OCI-M2 (cell line): ENCODE measurements around the gene FOXR1.
"Not testable (repeated sequence)": the region's sequence is repeated elsewhere in the genome, so short reads cannot be mapped to it uniquely, and the experiment has no call there.

ENCODE experiments used
- DNase-seq: peaks from one replicate; lab custom pipeline; 2025; ENCODE audit not compliant: unreplicated experiment; lab: John Stamatoyannopoulos, UW

FOXR1 gene

GRCh38 chr11:118996926-118997626, 25.5 kb downstream of the FOXR1 start:
- no peak for DNase-seq

GRCh38 chr11:118997627-118998387, 26.2 kb downstream of the FOXR1 start, which contains the start of gene CENATAC:
TSS of gene CENATAC (plus strand) at chr11:118998138. CDS start at chr11:118998198, 60 bp downstream.
- DNase-seq = peak; percentile 36

GRCh38 chr11:118998388-118998717, 26.8 kb downstream of the FOXR1 start:
- DNase-seq = no peak

- DNase-seq = no peak
Observed at GRCh38 chr11:118998822-118999221, 27.3 kb downstream of the FOXR1 start.

- DNase-seq = no peak
Observed at GRCh38 chr11:119000906-119001305, 29.3 kb downstream of the FOXR1 start.

- DNase-seq = no peak
Observed at GRCh38 chr11:119006656-119007055, 35.1 kb downstream of the FOXR1 start.

- no peak for DNase-seq
Observed at GRCh38 chr11:119011476-119012053, 40.0 kb downstream of the FOXR1 start.

- DNase-seq = no peak
Observed at GRCh38 chr11:119012629-119013170, 41.1 kb downstream of the FOXR1 start.

- DNase-seq = no peak
Observed at GRCh38 chr11:119014209-119014924, 42.8 kb downstream of the FOXR1 start.

- DNase-seq = no peak
Observed at GRCh38 chr11:119015054-119015611, 43.6 kb downstream of the FOXR1 start.

- DNase-seq = no peak
Observed at GRCh38 chr11:119016216-119017009, 44.9 kb downstream of the FOXR1 start.

- DNase-seq = not testable (repeated sequence)
Observed at GRCh38 chr11:119017377-119017776, 45.8 kb downstream of the FOXR1 start.

- peak; percentile 76 for DNase-seq
Observed at GRCh38 chr11:119018074-119018938, 46.7 kb downstream of the FOXR1 start, which contains the start of the genes RPS25 and TRAPPC4. TSS of gene RPS25 (minus strand) at chr11:119018343. CDS start at chr11:119018284, 59 bp downstream. TSS of gene TRAPPC4 (plus strand) at chr11:119018766. CDS start at chr11:119018796, 30 bp downstream.

- DNase-seq = no peak
Observed at GRCh38 chr11:119019996-119020395, 48.4 kb downstream of the FOXR1 start.

- no peak for DNase-seq
Observed at GRCh38 chr11:119021631-119022030, 50.1 kb downstream of the FOXR1 start.

- DNase-seq = no peak
Observed at GRCh38 chr11:119023741-119024140, 52.2 kb downstream of the FOXR1 start.

GRCh38 chr11:119024430-119025098, 53.0 kb downstream of the FOXR1 start:
- DNase-seq = no peak

- no peak for DNase-seq
Observed at GRCh38 chr11:119025099-119025473, 53.5 kb downstream of the FOXR1 start.
